HepG2 (cell line): ENCODE measurements around the gene SPAG4. TPM values are rescaled to one million over a fixed set of nuclear protein-coding genes. Genes with fewer than 3 reads are reported as not detected.

Experiments used
- AGO1 ChIP-seq: fragments of 200-400 bp; formaldehyde crosslinking; IDR thresholded peaks from 2 replicates; pipeline ENCODE4 v1.6.1; 2017; ENCODE audit warnings: mild to moderate bottlenecking, low read depth, low read length, moderate library complexity; ENCODE audit not compliant: poor library complexity, severe bottlenecking
- CENPX ChIP-seq: sonication (generic); formaldehyde crosslinking; IDR thresholded peaks from 2 replicates; pipeline ENCODE4 v1.9.0; 2021; ENCODE audit warnings: mild to moderate bottlenecking, missing genetic modification reagents, moderate library complexity
- DDIT3 ChIP-seq: sonication (generic); formaldehyde crosslinking; IDR thresholded peaks from 2 replicates; pipeline ENCODE4 v1.4.0; 2020; ENCODE audit warnings: mild to moderate bottlenecking, missing genetic modification reagents
- ERF ChIP-seq: IDR thresholded peaks from 2 replicates; pipeline ENCODE4 v1.6.1; 2018; ENCODE audit warnings: missing biosample characterization, missing genetic modification reagents
- GATA4 ChIP-seq: sonication (generic); IDR thresholded peaks from 2 replicates; pipeline ENCODE4 v1.6.1; 2016; ENCODE audit warnings: antibody characterized with exemption, low read depth, borderline replicate concordance
- HCFC1 ChIP-seq: fragments of 150-350 bp; IDR thresholded peaks from 2 replicates; pipeline ENCODE4 v1.6.1; 2014; ENCODE audit warnings: low read depth, low read length
- HMG20A ChIP-seq: IDR thresholded peaks from 2 replicates; pipeline ENCODE4 v1.6.1; 2016; ENCODE audit warnings: borderline replicate concordance
- KLF15 ChIP-seq: sonication (generic); formaldehyde crosslinking; IDR thresholded peaks from 2 replicates; pipeline ENCODE4 v1.8.1; 2023; ENCODE audit warnings: borderline replicate concordance, mild to moderate bottlenecking, inconsistent platforms, missing genetic modification reagents, mixed read lengths
- PHF20 ChIP-seq: sonication (generic); formaldehyde crosslinking; IDR thresholded peaks from 2 replicates; pipeline ENCODE4 v1.5.0; 2020; ENCODE audit warnings: mild to moderate bottlenecking, missing genetic modification reagents
- RARG ChIP-seq: sonication (generic); formaldehyde crosslinking; IDR thresholded peaks from 2 replicates; pipeline ENCODE4 v1.4.0; 2020; ENCODE audit warnings: low read depth, mild to moderate bottlenecking, missing genetic modification reagents
- RBFOX2 ChIP-seq: fragments of 200-400 bp; formaldehyde crosslinking; IDR thresholded peaks from 2 replicates; pipeline ENCODE4 v1.6.1; 2017; ENCODE audit warnings: low read depth, mild to moderate bottlenecking, low read length
- RCOR2 ChIP-seq: IDR thresholded peaks from 2 replicates; pipeline ENCODE4 v1.6.1; 2016; ENCODE audit warnings: missing biosample characterization, missing genetic modification reagents
- SALL2 ChIP-seq: sonication (generic); formaldehyde crosslinking; IDR thresholded peaks from 2 replicates; pipeline ENCODE4 v1.8.1; 2023; ENCODE audit warnings: mild to moderate bottlenecking, missing genetic modification reagents, inconsistent platforms
- SRSF1 ChIP-seq: fragments of 200-400 bp; formaldehyde crosslinking; optimal IDR thresholded peaks from 2 replicates; pipeline ENCODE3; 2017; ENCODE audit warnings: mild to moderate bottlenecking, low read depth, low read length, moderate library complexity
- SRY ChIP-seq: sonication (generic); formaldehyde crosslinking; IDR thresholded peaks from 2 replicates; pipeline ENCODE4 v1.8.0; 2022; ENCODE audit warnings: mild to moderate bottlenecking, missing genetic modification reagents
- SYNCRIP ChIP-seq: fragments of 200-400 bp; formaldehyde crosslinking; IDR thresholded peaks from 2 replicates; pipeline ENCODE4 v1.6.1; 2018; ENCODE audit warnings: mild to moderate bottlenecking, low read depth, low read length; ENCODE audit not compliant: insufficient read depth
- THYN1 ChIP-seq: sonication (generic); formaldehyde crosslinking; IDR thresholded peaks from 2 replicates; pipeline ENCODE4 v1.8.1; 2023; ENCODE audit warnings: low read depth, mild to moderate bottlenecking, moderate library complexity, missing genetic modification reagents, borderline replicate concordance
- TMF1 ChIP-seq: sonication (generic); formaldehyde crosslinking; IDR thresholded peaks from 2 replicates; pipeline ENCODE4 v1.8.1; 2022; ENCODE audit warnings: low read depth, missing genetic modification reagents
- TP53 ChIP-seq: sonication (generic); formaldehyde crosslinking; conservative IDR thresholded peaks from 2 replicates; pipeline ENCODE4 v1.4.0; 2020; ENCODE audit warnings: missing genetic modification reagents
- ZMYM4 ChIP-seq: sonication (generic); formaldehyde crosslinking; IDR thresholded peaks from 2 replicates; pipeline ENCODE4 v1.8.1; 2023; ENCODE audit warnings: mild to moderate bottlenecking, missing genetic modification reagents
- ZNF225 ChIP-seq: sonication (generic); formaldehyde crosslinking; IDR thresholded peaks from 2 replicates; pipeline ENCODE4 v1.4.0; 2020; ENCODE audit warnings: mild to moderate bottlenecking, missing genetic modification reagents
- ZNF235 ChIP-seq: sonication (generic); formaldehyde crosslinking; IDR thresholded peaks from 2 replicates; pipeline ENCODE4 v1.8.1; 2023; ENCODE audit warnings: mild to moderate bottlenecking, missing genetic modification reagents, borderline replicate concordance
- ZNF343 ChIP-seq: sonication (generic); formaldehyde crosslinking; IDR thresholded peaks from 2 replicates; pipeline ENCODE4 v1.4.0; 2020; ENCODE audit warnings: mild to moderate bottlenecking, missing genetic modification reagents
- polyA plus RNA-seq, 8 experiments: library from polyadenylated mRNA; depleted of rRNA in 3 of 8; stranded (reverse) in 7 of 8; unstranded in 1 of 8; fragments of >200 nt; fragmentation: Illumina TruSeq in 4 of 8; extraction: Trizol in 4 of 8; gene quantifications; 2 replicates each; pipeline versions ENCODE4 v1.2.1 to v1.2.3, GENCODE V29; 2011 to 2016; ENCODE audit warnings: low read depth in 4 of 8, missing spikeins in 1 of 8, mixed read lengths in 1 of 8; ENCODE audit not compliant: insufficient read depth in 1 of 8
- total RNA-seq, 5 experiments: library from RNA; depleted of rRNA; stranded (reverse); fragments of >200 nt; fragmentation: Illumina TruSeq; extraction: Trizol; gene quantifications; 2 replicates each; pipeline ENCODE4 v1.2.3, GENCODE V29; 2016; ENCODE audit warnings: low read depth in 1 of 5
- TF ChIP-seq, protein P1 (sequence below): sonication (generic); formaldehyde crosslinking; IDR thresholded peaks from 2 replicates; pipeline ENCODE4 v1.4.0; 2020; ENCODE audit warnings: mild to moderate bottlenecking, missing genetic modification reagents
- TF ChIP-seq, protein P2 (sequence below), 2 experiments: sonication (generic) in 1 of 2; formaldehyde crosslinking in 1 of 2; IDR thresholded peaks; 2 replicates each; pipeline versions ENCODE4 v1.4.0 to v1.6.1; 2016 to 2020; ENCODE audit warnings: borderline replicate concordance in 1 of 2, low read depth in 1 of 2, mild to moderate bottlenecking in 1 of 2, missing genetic modification reagents in 1 of 2

Gene SPAG4
- total and polyA plus RNA-seq, 2 of the 13 experiments (the other 11 are each of a cell fraction or from before 2014, with no cell fraction given) = 5.8 to 137 TPM

DNA sequence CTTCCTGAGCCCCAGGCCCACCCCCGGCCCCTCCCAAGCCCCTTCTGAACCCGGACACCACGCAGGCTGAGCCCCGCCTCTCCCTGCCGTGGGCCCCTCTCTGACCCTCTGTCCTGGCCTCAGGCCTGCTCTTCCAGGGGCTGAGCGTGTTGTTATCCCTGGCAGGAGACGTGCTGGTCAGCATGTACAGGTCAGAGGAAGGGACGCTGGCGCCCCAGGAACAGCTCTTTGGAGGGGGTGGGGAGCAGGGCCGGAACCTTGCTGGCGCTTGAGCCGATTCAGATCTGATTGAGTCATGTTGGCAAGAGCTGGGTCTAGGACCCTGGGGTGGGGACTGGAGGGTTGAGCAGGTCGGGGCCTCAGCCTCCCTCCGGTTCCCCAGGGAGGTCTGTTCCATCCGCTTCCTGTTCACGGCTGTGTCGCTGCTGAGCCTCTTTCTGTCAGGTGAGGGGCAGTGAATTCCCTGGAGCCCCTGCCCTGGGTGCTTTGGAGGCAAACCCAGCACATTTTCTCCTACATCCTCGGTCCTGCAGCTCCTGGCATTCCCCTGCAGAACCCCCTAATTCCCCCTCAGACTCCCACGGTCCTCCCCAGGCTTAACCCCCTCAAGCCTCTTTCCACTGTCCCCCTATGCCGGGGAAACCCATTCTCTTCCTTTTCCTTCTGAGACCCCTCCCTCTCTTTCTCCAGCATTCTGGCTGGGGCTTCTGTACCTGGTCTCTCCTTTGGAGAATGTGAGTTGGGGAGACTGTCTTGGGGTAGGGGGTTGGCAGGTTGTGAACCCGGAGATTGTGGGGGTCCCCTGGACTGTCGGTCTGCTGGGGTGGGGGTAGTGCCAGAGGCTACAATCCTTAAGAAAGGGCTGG lies 2.0 kb downstream of the SPAG4 start (continued):
- TF ChIP-seq SRY (CRISPR knock-in tag) (peak; percentile 10; the same call in 1 of the 2 replicates), ZNF225 (no peak; the same call in 1 of the 2 replicates), DDIT3 (CRISPR knock-in tag) (peak; percentile 68; the same call in 1 of the 2 replicates), RARG (no peak), HMG20A (CRISPR knock-in tag) (no peak), AGO1 (peak; percentile 92), ZMYM4 (CRISPR knock-in tag) (peak; percentile 19; the same call in 1 of the 2 replicates), CENPX (no peak; the same call in 1 of the 2 replicates), RCOR2 (CRISPR knock-in tag) (peak; percentile 53; the same call in 1 of the 2 replicates), RBFOX2 (no peak; the same call in 1 of the 2 replicates), THYN1 (CRISPR knock-in tag) (0 out of 2 replicates have a peak, but pooled peaks have one; percentile 31), TMF1 (CRISPR knock-in tag) (no peak), SYNCRIP (no peak), HCFC1 (no peak), PHF20 (CRISPR knock-in tag) (peak; percentile 61), SRSF1 (no peak), ZNF343 (CRISPR knock-in tag) (no peak), GATA4 (peak; percentile 40; the same call in 1 of the 2 replicates), ZNF235 (no peak), ERF (peak; percentile 82), TP53 (no peak; the same call in 1 of the 2 replicates), SALL2 (CRISPR knock-in tag) (no peak), KLF15 (no peak)
- TF ChIP-seq, protein P1, sequence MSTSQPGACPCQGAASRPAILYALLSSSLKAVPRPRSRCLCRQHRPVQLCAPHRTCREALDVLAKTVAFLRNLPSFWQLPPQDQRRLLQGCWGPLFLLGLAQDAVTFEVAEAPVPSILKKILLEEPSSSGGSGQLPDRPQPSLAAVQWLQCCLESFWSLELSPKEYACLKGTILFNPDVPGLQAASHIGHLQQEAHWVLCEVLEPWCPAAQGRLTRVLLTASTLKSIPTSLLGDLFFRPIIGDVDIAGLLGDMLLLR (CRISPR knock-in tag) = no peak
- TF ChIP-seq, protein P2, sequence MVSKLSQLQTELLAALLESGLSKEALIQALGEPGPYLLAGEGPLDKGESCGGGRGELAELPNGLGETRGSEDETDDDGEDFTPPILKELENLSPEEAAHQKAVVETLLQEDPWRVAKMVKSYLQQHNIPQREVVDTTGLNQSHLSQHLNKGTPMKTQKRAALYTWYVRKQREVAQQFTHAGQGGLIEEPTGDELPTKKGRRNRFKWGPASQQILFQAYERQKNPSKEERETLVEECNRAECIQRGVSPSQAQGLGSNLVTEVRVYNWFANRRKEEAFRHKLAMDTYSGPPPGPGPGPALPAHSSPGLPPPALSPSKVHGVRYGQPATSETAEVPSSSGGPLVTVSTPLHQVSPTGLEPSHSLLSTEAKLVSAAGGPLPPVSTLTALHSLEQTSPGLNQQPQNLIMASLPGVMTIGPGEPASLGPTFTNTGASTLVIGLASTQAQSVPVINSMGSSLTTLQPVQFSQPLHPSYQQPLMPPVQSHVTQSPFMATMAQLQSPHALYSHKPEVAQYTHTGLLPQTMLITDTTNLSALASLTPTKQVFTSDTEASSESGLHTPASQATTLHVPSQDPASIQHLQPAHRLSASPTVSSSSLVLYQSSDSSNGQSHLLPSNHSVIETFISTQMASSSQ (IDR thresholded peaks at IDR 0.05; ENCODE audit: low read depth) = no peak
- TF ChIP-seq, protein P2 (CRISPR knock-in tag; IDR thresholded peaks at IDR 0.05; ENCODE audit: borderline replicate concordance) = no peak
